CD4-positive, alpha-beta T cell (primary cell): ENCODE measurements around the gene LMNB1. TPM values are rescaled to one million over a fixed set of nuclear protein-coding genes. Genes with fewer than 3 reads are reported as not detected.

Experiments
- ATAC-seq: fragments of 200-7000 bp; cut with Tn5 transposase; one replicate; pipeline ENCODE4 v1.10.0; 2022; ENCODE audit warnings: mild to moderate bottlenecking; ENCODE audit not compliant: poor library complexity
- CTCF ChIA-PET: fragments of 350-600 bp; sonication (Branson Sonifier 250); formaldehyde crosslinking; loops from one replicate; lab custom pipeline; 2021; ENCODE audit warnings: antibody characterized with exemption, inconsistent platforms; lab: Charles Lee
- POLR2A ChIA-PET: fragments of 350-600 bp; sonication (Branson Sonifier 250); formaldehyde crosslinking; loops from one replicate; lab custom pipeline; 2021; ENCODE audit warnings: antibody characterized with exemption, inconsistent platforms; lab: Charles Lee
- DNase-seq, 14 experiments: peaks; one replicate each; pipeline ENCODE4 v3.0.0-alpha.2; 2013 to 2020; ENCODE audit warnings: mixed read lengths in 2 of 14
- H3K27ac ChIP-seq, 2 donors: one replicate each; pipeline versions ENCODE4 v1.5.1 to v1.7.0; 2013; ENCODE audit warnings: low read length in 2 of 2, low read depth in 1 of 2, mild to moderate bottlenecking in 1 of 2
- H3K27me3 ChIP-seq, 2 experiments: 1 replicate in 1 of 2; 2 replicates in 1 of 2; pipeline versions ENCODE4 v1.6.1 to v1.7.0; 2013; ENCODE audit warnings: low read length in 2 of 2, control low read depth in 1 of 2, mild to moderate bottlenecking in 1 of 2, moderate library complexity in 1 of 2; ENCODE audit not compliant: insufficient read depth in 2 of 2, control insufficient read depth in 1 of 2
- H3K36me3 ChIP-seq: one replicate; pipeline ENCODE4 v1.6.1; 2013; ENCODE audit warnings: low read length, control low read depth; ENCODE audit not compliant: insufficient read depth
- H3K4me1 ChIP-seq: one replicate; pipeline ENCODE4 v1.6.1; 2013; ENCODE audit warnings: low read length, control low read depth; ENCODE audit not compliant: insufficient read depth
- H3K4me3 ChIP-seq: one replicate; pipeline ENCODE4 v1.5.1; 2013; ENCODE audit warnings: mild to moderate bottlenecking, low read length, moderate library complexity
- H3K9me3 ChIP-seq, 2 experiments: 1 replicate in 1 of 2; 2 replicates in 1 of 2; pipeline versions ENCODE4 v1.6.1 to v1.7.0; 2013; ENCODE audit warnings: low read length in 2 of 2, mild to moderate bottlenecking in 2 of 2, control low read depth in 1 of 2, moderate library complexity in 1 of 2; ENCODE audit not compliant: control insufficient read depth in 1 of 2, insufficient read depth in 1 of 2
- H3K27ac Mint-ChIP-seq: one replicate; pipeline ENCODE4 v1.8.0; 2020; ENCODE audit warnings: mixed read lengths
- H3K27me3 Mint-ChIP-seq: one replicate; pipeline ENCODE4 v1.8.0; 2021; ENCODE audit warnings: mixed read lengths
- H3K36me3 Mint-ChIP-seq: one replicate; pipeline ENCODE4 v1.8.0; 2021; ENCODE audit warnings: low read depth, mixed read lengths
- H3K4me1 Mint-ChIP-seq: one replicate; pipeline ENCODE4 v1.8.0; 2021; ENCODE audit warnings: low read depth, mixed read lengths
- H3K4me3 Mint-ChIP-seq: one replicate; pipeline ENCODE4 v1.8.0; 2020; ENCODE audit warnings: mild to moderate bottlenecking, mixed read lengths
- H3K9me3 Mint-ChIP-seq: one replicate; pipeline ENCODE4 v1.8.0; 2020; ENCODE audit warnings: mixed read lengths
- intact Hi-C, 2 experiments: fragments of 100-400 bp; cut with DNase I in 1 of 2; cut with micrococcal nuclease in 1 of 2; formaldehyde crosslinking; loops; one replicate each; pipeline versions ENCODE4 v1.15.1 to v1.9.0; 2023 to 2025; cut with DNase I, micrococcal nuclease
- total RNA-seq, 174 experiments: library from RNA in 2 of 174; stranded (reverse) in 2 of 174; gene quantifications; one replicate each; pipeline ENCODE4 v1.2.3 and lab custom pipeline; 2021 to 2026
- TF ChIP-seq, protein P1 (sequence below): fragments of 200-600 bp; IDR thresholded peaks from one replicate; pipeline ENCODE4 v1.8.0; 2022; ENCODE audit warnings: antibody characterized with exemption, mild to moderate bottlenecking

LMNB1 gene
- total RNA-seq, 2 experiments from 2014 or later = 30.6 to 31.1 TPM

DNA sequence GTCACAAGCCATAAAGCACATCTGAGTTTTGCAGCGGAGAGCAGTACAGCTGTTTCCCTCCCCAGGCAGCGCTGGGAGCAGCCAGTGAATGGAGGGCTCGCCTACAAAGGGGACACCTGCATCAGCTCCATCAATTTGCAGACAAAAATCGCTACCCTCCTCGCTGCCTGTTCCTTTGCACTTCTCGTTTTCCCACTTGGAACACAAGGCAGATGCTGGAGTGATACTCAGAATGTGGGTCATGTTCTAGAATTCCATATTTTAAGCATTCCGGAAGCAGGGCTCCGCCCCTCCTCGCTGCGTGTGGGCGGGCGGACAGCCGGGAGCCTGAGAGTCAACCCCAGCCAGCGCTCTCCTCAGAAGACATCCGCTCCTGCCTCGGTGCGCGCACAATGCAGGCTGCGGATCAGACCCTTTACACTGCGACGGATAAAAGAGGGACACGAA, 92.1 kb downstream of the LMNB1 start:
- H3K27me3 ChIP-seq = no peaks in the 10 kb centered on the region
- no peak overlapping the region for H3K27ac Mint-ChIP-seq
- H3K4me3 ChIP-seq = peak overlapping the region; percentile 44
- CTCF ChIA-PET = no interaction called here
- intact Hi-C loops = loop anchor here in 1 of 2 experiments (5.0 kb wide), 1 partner anchor 113 kb away; no protein-coding TSS in a partner anchor
- H3K36me3 ChIP-seq = no peaks in the 10 kb centered on the region
- POLR2A ChIA-PET = interaction anchor here (0.6 to 1.5 kb wide), 4 partner anchors 16 to 359 kb away, joined by 3 to 11 read pairs (median 3); no protein-coding TSS in a partner anchor
- H3K27me3 Mint-ChIP-seq = no peaks in the 10 kb centered on the region
- peak in 8 of 14 experiments; percentile 20 to 60 (median 28) for DNase-seq
- TF ChIP-seq, protein P1, sequence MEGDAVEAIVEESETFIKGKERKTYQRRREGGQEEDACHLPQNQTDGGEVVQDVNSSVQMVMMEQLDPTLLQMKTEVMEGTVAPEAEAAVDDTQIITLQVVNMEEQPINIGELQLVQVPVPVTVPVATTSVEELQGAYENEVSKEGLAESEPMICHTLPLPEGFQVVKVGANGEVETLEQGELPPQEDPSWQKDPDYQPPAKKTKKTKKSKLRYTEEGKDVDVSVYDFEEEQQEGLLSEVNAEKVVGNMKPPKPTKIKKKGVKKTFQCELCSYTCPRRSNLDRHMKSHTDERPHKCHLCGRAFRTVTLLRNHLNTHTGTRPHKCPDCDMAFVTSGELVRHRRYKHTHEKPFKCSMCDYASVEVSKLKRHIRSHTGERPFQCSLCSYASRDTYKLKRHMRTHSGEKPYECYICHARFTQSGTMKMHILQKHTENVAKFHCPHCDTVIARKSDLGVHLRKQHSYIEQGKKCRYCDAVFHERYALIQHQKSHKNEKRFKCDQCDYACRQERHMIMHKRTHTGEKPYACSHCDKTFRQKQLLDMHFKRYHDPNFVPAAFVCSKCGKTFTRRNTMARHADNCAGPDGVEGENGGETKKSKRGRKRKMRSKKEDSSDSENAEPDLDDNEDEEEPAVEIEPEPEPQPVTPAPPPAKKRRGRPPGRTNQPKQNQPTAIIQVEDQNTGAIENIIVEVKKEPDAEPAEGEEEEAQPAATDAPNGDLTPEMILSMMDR = no peak
- no peaks in the 10 kb centered on the region for H3K9me3 ChIP-seq
- peaks cover 16% of the 10 kb centered on the region for H3K4me1 Mint-ChIP-seq
- H3K9me3 Mint-ChIP-seq = no peaks in the 10 kb centered on the region
- H3K27ac ChIP-seq = no peak overlapping the region
- ATAC-seq = peak; percentile 84
- no peaks in the 10 kb centered on the region for H3K36me3 Mint-ChIP-seq
- H3K4me1 ChIP-seq = peaks cover 8% of the 10 kb centered on the region
- H3K4me3 Mint-ChIP-seq = peak overlapping the region; percentile 72

GRCh38 chr5:126871441-126871840, 94.5 kb downstream of the LMNB1 start:
- H3K9me3 Mint-ChIP-seq = no peaks in the 10 kb centered on the region
- ATAC-seq (no peak), DNase-seq (no peak)
- CTCF ChIA-PET = no interaction called here
- Histone ChIP-seq H3K4me1 (peaks cover 8% of the 10 kb centered on the region), H3K4me3 (no peak overlapping the region), H3K36me3 (no peaks in the 10 kb centered on the region), H3K27me3 (no peaks in the 10 kb centered on the region), H3K27ac (no peak overlapping the region), H3K9me3 (no peaks in the 10 kb centered on the region)
- peaks cover 16% of the 10 kb centered on the region for H3K4me1 Mint-ChIP-seq
- no peak overlapping the region for H3K27ac Mint-ChIP-seq
- H3K27me3 Mint-ChIP-seq = no peaks in the 10 kb centered on the region
- TF ChIP-seq, protein P1 = no peak
- H3K4me3 Mint-ChIP-seq = no peak overlapping the region
- H3K36me3 Mint-ChIP-seq = no peaks in the 10 kb centered on the region
- intact Hi-C loops = no loop called here
- POLR2A ChIA-PET = no interaction called here

GRCh38 chr5:126872561-126873354, 95.8 kb downstream of the LMNB1 start:
- Histone ChIP-seq H3K4me3 (no peak overlapping the region), H3K4me1 (peaks cover 8% of the 10 kb centered on the region), H3K27me3 (no peaks in the 10 kb centered on the region), H3K9me3 (no peaks in the 10 kb centered on the region), H3K36me3 (peaks cover 2% of the 10 kb centered on the region), H3K27ac (no peak overlapping the region)
- Mint-ChIP-seq H3K36me3 (no peaks in the 10 kb centered on the region), H3K27me3 (no peaks in the 10 kb centered on the region), H3K27ac (no peak overlapping the region), H3K4me3 (no peak overlapping the region), H3K4me1 (peaks cover 13% of the 10 kb centered on the region), H3K9me3 (no peaks in the 10 kb centered on the region)
- ATAC-seq = no peak
- ChIA-PET POLR2A (no interaction called here), CTCF (interaction anchor here (0.7 kb wide), 1 partner anchor 1013 kb away, joined by 3 read pairs; no protein-coding TSS in a partner anchor)
- no peak for DNase-seq
- TF ChIP-seq, protein P1 = no peak
- intact Hi-C loops = no loop called here
